ENCODE results near the gene MED13L.

MED13L gene

GRCh38 chr12:116026346-116026745, 251.1 kb downstream of the MED13L start:
- no peak for TF ChIP-seq CTCF (IDR thresholded peaks at IDR 0.05; ENCODE audit: extremely low read depth, missing control alignments)
- DNase-seq (ENCODE audit: low spot score): no peak

GRCh38 chr12:116024769-116025168, 252.7 kb downstream of the MED13L start:
- no peak for DNase-seq (ENCODE audit: low spot score)
- TF ChIP-seq CTCF (IDR thresholded peaks at IDR 0.05; ENCODE audit: extremely low read depth, missing control alignments): no peak

- TF ChIP-seq CTCF (IDR thresholded peaks at IDR 0.05; ENCODE audit: extremely low read depth, missing control alignments): no peak
- no peak for DNase-seq (ENCODE audit: low spot score)
These were observed 258.1 kb downstream of the MED13L start for GRCh38 chr12:116019415-116019814.

- TF ChIP-seq CTCF (IDR thresholded peaks at IDR 0.05; ENCODE audit: extremely low read depth, missing control alignments): no peak
- no peak for DNase-seq (ENCODE audit: low spot score)
These were observed 259.2 kb downstream of the MED13L start for GRCh38 chr12:116018282-116018681.

GRCh38 chr12:116015525-116015924, 262.0 kb downstream of the MED13L start:
- DNase-seq (ENCODE audit: low spot score): peak; percentile 22
- TF ChIP-seq CTCF (IDR thresholded peaks at IDR 0.05; ENCODE audit: extremely low read depth, missing control alignments): no peak

GRCh38 chr12:116012757-116013156, 264.7 kb downstream of the MED13L start:
- no peak for TF ChIP-seq CTCF (IDR thresholded peaks at IDR 0.05; ENCODE audit: extremely low read depth, missing control alignments)
- no peak for DNase-seq (ENCODE audit: low spot score)

GRCh38 chr12:116011217-116011616, 266.3 kb downstream of the MED13L start:
- no peak for TF ChIP-seq CTCF (IDR thresholded peaks at IDR 0.05; ENCODE audit: extremely low read depth, missing control alignments)
- no peak for DNase-seq (ENCODE audit: low spot score)

Measured in GM20000 (cell line).